ENCODE data around the gene LRGUK.
A peak's percentile ranks its signal among the peaks of the same experiment; 100 is the strongest.

LRGUK gene

GRCh38 chr7:134134004-134134403, 6.9 kb downstream of the LRGUK start:
- CTCF ChIA-PET, result interaction anchor here (0.6 kb wide), 1 partner anchor 1554 kb away, joined by 4 read pairs; no protein-coding TSS in a partner anchor
- Histone ChIP-seq H3K4me1 (ENCODE audit: control insufficient read depth, insufficient read depth, low read length) (no peaks in the 10 kb centered on the region), H3K4me3 (ENCODE audit: low read depth, low read length) (no peak overlapping the region), H3K9me3 (ENCODE audit: control insufficient read depth, insufficient read depth, low read depth, low read length) (no peaks in the 10 kb centered on the region), H3K27ac (ENCODE audit: extremely low read depth, low read depth, low read length) (no peak overlapping the region), H3K36me3 (ENCODE audit: control insufficient read depth in 2 of 2, insufficient read depth in 1 of 2, low read length in 2 of 2) (no peaks in the 10 kb centered on the region)
- POLR2A ChIA-PET, result no interaction called here
- peak; percentile 71 for TF ChIP-seq SCRT2 (tag by site-specific recombination; IDR thresholded peaks at IDR 0.05)
- TF ChIP-seq SCRT1 (tag by site-specific recombination; IDR thresholded peaks at IDR 0.05; ENCODE audit: borderline replicate concordance), result peak; percentile 58; the same call in 1 of the 2 replicates
- TF ChIP-seq REPIN1 (tag by site-specific recombination; IDR thresholded peaks at IDR 0.05; ENCODE audit: low read depth), result no peak

- ChIA-PET POLR2A (interaction anchor here (0.8 kb wide), 1 partner anchor 9 kb away, joined by 4 read pairs; no protein-coding TSS in a partner anchor), CTCF (interaction anchor here (0.5 to 2.4 kb wide), 44 partner anchors 8 to 1825 kb away, joined by 3 to 15 read pairs (median 4); partner anchors contain the start of gene LRGUK)
- TF ChIP-seq ZNF362 (tag by site-specific recombination; IDR thresholded peaks at IDR 0.05) (no peak), REPIN1 (tag by site-specific recombination; IDR thresholded peaks at IDR 0.05; ENCODE audit: low read depth) (no peak), ZNF529 (tag by site-specific recombination; IDR thresholded peaks at IDR 0.05; ENCODE audit: insufficient replicate concordance) (no peak), ZBTB20 (tag by site-specific recombination; IDR thresholded peaks at IDR 0.05) (peak; percentile 49; the same call in 1 of the 2 replicates), ZNF2 (tag by site-specific recombination; IDR thresholded peaks at IDR 0.05) (0 out of 2 replicates have a peak, but pooled peaks have one; percentile 17), ZNF704 (tag by site-specific recombination; IDR thresholded peaks at IDR 0.05) (no peak), ZNF654 (tag by site-specific recombination; IDR thresholded peaks at IDR 0.05; ENCODE audit: low read depth) (peak; percentile 60), ZNF658 (tag by site-specific recombination; IDR thresholded peaks at IDR 0.05) (no peak), ZNF16 (tag by site-specific recombination; IDR thresholded peaks at IDR 0.05; ENCODE audit: low read depth) (no peak), KLF16 (tag by site-specific recombination; IDR thresholded peaks at IDR 0.05) (no peak), ZSCAN30 (tag by site-specific recombination; IDR thresholded peaks at IDR 0.05) (0 out of 2 replicates have a peak, but pooled peaks have one; percentile 14), HOXD13 (CRISPR knock-in tag; IDR thresholded peaks at IDR 0.05; ENCODE audit: borderline replicate concordance) (no peak), MZF1 (tag by site-specific recombination; IDR thresholded peaks at IDR 0.05; ENCODE audit: borderline replicate concordance) (no peak), ZNF513 (tag by site-specific recombination; IDR thresholded peaks at IDR 0.05) (no peak), ZNF223 (tag by site-specific recombination; IDR thresholded peaks at IDR 0.05) (no peak), SCRT1 (tag by site-specific recombination; IDR thresholded peaks at IDR 0.05; ENCODE audit: borderline replicate concordance) (no peak), ZNF335 (tag by site-specific recombination; conservative IDR thresholded peaks at IDR 0.05) (no peak), CTCF (tag by site-specific recombination; IDR thresholded peaks at IDR 0.05) (peak; percentile 56; the same call in 1 of the 2 replicates), ZNF324 (tag by site-specific recombination; IDR thresholded peaks at IDR 0.05) (no peak), ZNF707 (tag by site-specific recombination; IDR thresholded peaks at IDR 0.05) (no peak), PRDM10 (tag by site-specific recombination; IDR thresholded peaks at IDR 0.05) (no peak), ZFP37 (tag by site-specific recombination; IDR thresholded peaks at IDR 0.05) (no peak)
- no peaks in the 10 kb centered on the region for H3K36me3 ChIP-seq (ENCODE audit: control insufficient read depth in 2 of 2, insufficient read depth in 1 of 2, low read length in 2 of 2)
- no peaks in the 10 kb centered on the region for H3K4me1 ChIP-seq (ENCODE audit: control insufficient read depth, insufficient read depth, low read length)
- H3K27ac ChIP-seq (ENCODE audit: extremely low read depth, low read depth, low read length), result no peak overlapping the region
- H3K4me3 ChIP-seq (ENCODE audit: low read depth, low read length), result no peak overlapping the region
- no peaks in the 10 kb centered on the region for H3K9me3 ChIP-seq (ENCODE audit: control insufficient read depth, insufficient read depth, low read depth, low read length)
These were observed 14.0 kb downstream of the LRGUK start for GRCh38 chr7:134140889-134141867.

Data from HEK293 (cell line).